Lower leg skin (tissue), 3 donors: ENCODE measurements around the gene SLC39A9.
"Not testable (repeated sequence)": the region's sequence is repeated elsewhere in the genome, so short reads cannot be mapped to it uniquely, and the experiment has no call there.

Experiments used
- POLR2A ChIP-seq, 2 donors: fragments of 450-650 bp; IDR thresholded peaks; one replicate each; pipeline ENCODE4 v1.6.1; 2016 to 2017; ENCODE audit warnings: antibody characterized with exemption in 2 of 2, mild to moderate bottlenecking in 1 of 2, moderate library complexity in 1 of 2
- TF ChIP-seq, protein P1 (sequence below), 3 donors: fragments of 450-650 bp; IDR thresholded peaks; one replicate each; pipeline ENCODE4 v1.5.1; 2016; ENCODE audit warnings: antibody characterized with exemption in 3 of 3, mild to moderate bottlenecking in 3 of 3, moderate library complexity in 2 of 3

DNA sequence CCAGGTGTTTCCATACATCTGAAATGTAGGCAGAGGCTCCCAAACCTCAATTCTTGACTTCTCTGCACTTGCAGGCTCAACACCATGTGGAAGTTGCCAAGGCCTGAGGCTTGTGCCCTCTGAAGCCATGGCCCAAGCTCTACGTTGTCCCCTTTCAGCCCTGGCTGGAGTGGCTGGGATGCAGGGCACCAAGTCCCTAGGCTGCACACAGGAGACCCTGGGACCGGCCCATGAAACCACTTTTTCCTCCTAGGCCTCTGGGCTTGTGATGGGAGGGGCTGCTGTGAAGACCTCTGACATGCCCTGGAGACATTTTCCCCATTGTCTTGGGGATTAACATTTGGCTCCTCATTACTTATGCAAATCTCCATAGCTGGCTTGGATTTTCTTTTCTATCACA, 79.6 kb downstream of the SLC39A9 start:
- TF ChIP-seq, protein P1, sequence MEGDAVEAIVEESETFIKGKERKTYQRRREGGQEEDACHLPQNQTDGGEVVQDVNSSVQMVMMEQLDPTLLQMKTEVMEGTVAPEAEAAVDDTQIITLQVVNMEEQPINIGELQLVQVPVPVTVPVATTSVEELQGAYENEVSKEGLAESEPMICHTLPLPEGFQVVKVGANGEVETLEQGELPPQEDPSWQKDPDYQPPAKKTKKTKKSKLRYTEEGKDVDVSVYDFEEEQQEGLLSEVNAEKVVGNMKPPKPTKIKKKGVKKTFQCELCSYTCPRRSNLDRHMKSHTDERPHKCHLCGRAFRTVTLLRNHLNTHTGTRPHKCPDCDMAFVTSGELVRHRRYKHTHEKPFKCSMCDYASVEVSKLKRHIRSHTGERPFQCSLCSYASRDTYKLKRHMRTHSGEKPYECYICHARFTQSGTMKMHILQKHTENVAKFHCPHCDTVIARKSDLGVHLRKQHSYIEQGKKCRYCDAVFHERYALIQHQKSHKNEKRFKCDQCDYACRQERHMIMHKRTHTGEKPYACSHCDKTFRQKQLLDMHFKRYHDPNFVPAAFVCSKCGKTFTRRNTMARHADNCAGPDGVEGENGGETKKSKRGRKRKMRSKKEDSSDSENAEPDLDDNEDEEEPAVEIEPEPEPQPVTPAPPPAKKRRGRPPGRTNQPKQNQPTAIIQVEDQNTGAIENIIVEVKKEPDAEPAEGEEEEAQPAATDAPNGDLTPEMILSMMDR (IDR thresholded peaks at IDR 0.05): not testable (repeated sequence)
- TF ChIP-seq POLR2A (IDR thresholded peaks at IDR 0.05): not testable (repeated sequence)
